ENCODE measurements around the gene CETN2. TPM values are rescaled to one million over a fixed set of nuclear protein-coding genes. Genes with fewer than 3 reads are reported as not detected.

The CETN2 gene
- polyA plus RNA-seq, 1 donor (not counting 4 experiments of a cell fraction or from before 2014, with no cell fraction given), result 69.0 TPM

DNA sequence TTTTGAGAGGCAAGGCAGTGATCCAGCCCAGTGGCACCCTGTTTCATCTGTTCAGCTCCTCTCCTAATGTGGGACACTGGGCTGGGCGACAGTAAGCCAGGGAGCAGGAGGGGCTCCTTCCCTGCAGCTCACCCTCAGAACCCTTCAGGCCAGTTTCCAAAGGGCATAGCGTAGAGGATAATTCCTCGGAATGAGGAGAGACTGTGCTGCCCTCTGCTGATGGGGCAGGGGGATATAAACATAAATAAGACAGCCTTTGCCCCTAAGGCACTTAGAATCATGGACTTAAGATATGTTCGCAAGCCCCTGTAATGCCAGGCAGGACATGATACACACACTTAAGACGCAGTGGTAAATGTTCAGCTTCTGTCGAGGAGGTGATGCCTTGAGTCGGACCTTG lies 39.4 kb upstream of the CETN2 start:
- TF ChIP-seq EZH2 (IDR thresholded peaks at IDR 0.05; ENCODE audit: low read length), result no peak
- no peak for TF ChIP-seq CTCF (optimal IDR thresholded peaks at IDR 0.05 in 1 of 3, IDR thresholded peaks at IDR 0.05 in 1 of 3, conservative IDR thresholded peaks at IDR 0.05 in 1 of 3; ENCODE audit: extremely low read depth in 1 of 3, insufficient read depth in 2 of 3, low read length in 3 of 3)
- dilution Hi-C loops (cut with MboI; ENCODE audit: extremely low pct_ligation_motif_present, low sequenced_read_pairs), result no loop called here
- Histone ChIP-seq H3K9me1 (ENCODE audit: control insufficient read depth, extremely low read depth, insufficient read depth, low read length) (no peaks in the 10 kb centered on the region), H3K27ac (ENCODE audit: control insufficient read depth, insufficient read depth, low read length) (no peak overlapping the region), H3K36me3 (ENCODE audit: control insufficient read depth in 2 of 2, extremely low read depth in 1 of 2, insufficient read depth in 2 of 2, low read length in 2 of 2) (peaks cover 15 to 16% of the 10 kb centered on the region in 2 experiments), H3K4me3 (ENCODE audit: control insufficient read depth in 2 of 3, extremely low read depth in 1 of 3, insufficient read depth in 2 of 3, low read depth in 1 of 3, low read length in 3 of 3) (no peak overlapping the region), H3K9me3 (ENCODE audit: control insufficient read depth, low read depth, low read length) (no peaks in the 10 kb centered on the region), H4K20me1 (ENCODE audit: control insufficient read depth, extremely low read depth, insufficient read depth, low read length) (no peaks in the 10 kb centered on the region), H3K27me3 (ENCODE audit: control insufficient read depth, extremely low read depth, insufficient read depth, low read length) (no peaks in the 10 kb centered on the region), H3K79me2 (ENCODE audit: control insufficient read depth, insufficient read depth, low read length) (no peaks in the 10 kb centered on the region), H2AFZ (ENCODE audit: control insufficient read depth, low read length) (no peak overlapping the region), H3K9ac (ENCODE audit: control insufficient read depth, extremely low read depth, insufficient read depth, low read length) (no peak overlapping the region), H3K4me1 (ENCODE audit: control insufficient read depth, extremely low read depth, insufficient read depth, low read length) (no peaks in the 10 kb centered on the region), H3K4me2 (ENCODE audit: control insufficient read depth, extremely low read depth, insufficient read depth, low read depth, low read length) (no peak overlapping the region)
- DNase-seq (ENCODE audit: low read depth, low spot score) (no peak), FAIRE-seq (no peak)

GRCh38 chrX:152866386-152866785 lies 35.8 kb upstream of the CETN2 start:
- Histone ChIP-seq H3K79me2 (ENCODE audit: control insufficient read depth, insufficient read depth, low read length) (no peaks in the 10 kb centered on the region), H3K4me2 (ENCODE audit: control insufficient read depth, extremely low read depth, insufficient read depth, low read depth, low read length) (no peak overlapping the region), H4K20me1 (ENCODE audit: control insufficient read depth, extremely low read depth, insufficient read depth, low read length) (no peaks in the 10 kb centered on the region), H2AFZ (ENCODE audit: control insufficient read depth, low read length) (no peak overlapping the region), H3K4me1 (ENCODE audit: control insufficient read depth, extremely low read depth, insufficient read depth, low read length) (no peaks in the 10 kb centered on the region), H3K27me3 (ENCODE audit: control insufficient read depth, extremely low read depth, insufficient read depth, low read length) (no peaks in the 10 kb centered on the region), H3K9me3 (ENCODE audit: control insufficient read depth, low read depth, low read length) (no peaks in the 10 kb centered on the region), H3K4me3 (ENCODE audit: control insufficient read depth in 2 of 3, extremely low read depth in 1 of 3, insufficient read depth in 2 of 3, low read depth in 1 of 3, low read length in 3 of 3) (no peak overlapping the region), H3K36me3 (ENCODE audit: control insufficient read depth in 2 of 2, extremely low read depth in 1 of 2, insufficient read depth in 2 of 2, low read length in 2 of 2) (peaks cover 15 to 24% of the 10 kb centered on the region in 2 experiments), H3K9ac (ENCODE audit: control insufficient read depth, extremely low read depth, insufficient read depth, low read length) (no peak overlapping the region), H3K27ac (ENCODE audit: control insufficient read depth, insufficient read depth, low read length) (no peak overlapping the region), H3K9me1 (ENCODE audit: control insufficient read depth, extremely low read depth, insufficient read depth, low read length) (no peaks in the 10 kb centered on the region)
- no peak for TF ChIP-seq EZH2 (IDR thresholded peaks at IDR 0.05; ENCODE audit: low read length)
- dilution Hi-C loops (cut with MboI; ENCODE audit: extremely low pct_ligation_motif_present, low sequenced_read_pairs), result no loop called here
- DNase-seq (ENCODE audit: low read depth, low spot score) (no peak), FAIRE-seq (no peak)

GRCh38 chrX:152865232-152865920 lies 34.8 kb upstream of the CETN2 start:
- no peaks in the 10 kb centered on the region for H3K9me1 ChIP-seq (ENCODE audit: control insufficient read depth, extremely low read depth, insufficient read depth, low read length)
- H2AFZ ChIP-seq (ENCODE audit: control insufficient read depth, low read length), result no peak overlapping the region
- H3K4me1 ChIP-seq (ENCODE audit: control insufficient read depth, extremely low read depth, insufficient read depth, low read length), result no peaks in the 10 kb centered on the region
- no peak overlapping the region for H3K4me3 ChIP-seq (ENCODE audit: control insufficient read depth in 2 of 3, extremely low read depth in 1 of 3, insufficient read depth in 2 of 3, low read depth in 1 of 3, low read length in 3 of 3)
- no peak overlapping the region for H3K4me2 ChIP-seq (ENCODE audit: control insufficient read depth, extremely low read depth, insufficient read depth, low read depth, low read length)
- H3K27ac ChIP-seq (ENCODE audit: control insufficient read depth, insufficient read depth, low read length), result no peak overlapping the region
- DNase-seq (ENCODE audit: low read depth, low spot score) (no peak), FAIRE-seq (no peak)
- H4K20me1 ChIP-seq (ENCODE audit: control insufficient read depth, extremely low read depth, insufficient read depth, low read length), result no peaks in the 10 kb centered on the region
- no peaks in the 10 kb centered on the region for H3K9me3 ChIP-seq (ENCODE audit: control insufficient read depth, low read depth, low read length)
- dilution Hi-C loops (cut with MboI; ENCODE audit: extremely low pct_ligation_motif_present, low sequenced_read_pairs), result no loop called here
- TF ChIP-seq CTCF (optimal IDR thresholded peaks at IDR 0.05 in 1 of 3, IDR thresholded peaks at IDR 0.05 in 1 of 3, conservative IDR thresholded peaks at IDR 0.05 in 1 of 3; ENCODE audit: extremely low read depth in 1 of 3, insufficient read depth in 2 of 3, low read length in 3 of 3), result no peak
- no peak for TF ChIP-seq EZH2 (IDR thresholded peaks at IDR 0.05; ENCODE audit: low read length)
- peaks cover 17 to 24% of the 10 kb centered on the region in 2 experiments for H3K36me3 ChIP-seq (ENCODE audit: control insufficient read depth in 2 of 2, extremely low read depth in 1 of 2, insufficient read depth in 2 of 2, low read length in 2 of 2)
- H3K27me3 ChIP-seq (ENCODE audit: control insufficient read depth, extremely low read depth, insufficient read depth, low read length), result no peaks in the 10 kb centered on the region
- no peak overlapping the region for H3K9ac ChIP-seq (ENCODE audit: control insufficient read depth, extremely low read depth, insufficient read depth, low read length)
- H3K79me2 ChIP-seq (ENCODE audit: control insufficient read depth, insufficient read depth, low read length), result no peaks in the 10 kb centered on the region
